ENCODE data around the gene ARHGAP30.

Gene ARHGAP30

DNA sequence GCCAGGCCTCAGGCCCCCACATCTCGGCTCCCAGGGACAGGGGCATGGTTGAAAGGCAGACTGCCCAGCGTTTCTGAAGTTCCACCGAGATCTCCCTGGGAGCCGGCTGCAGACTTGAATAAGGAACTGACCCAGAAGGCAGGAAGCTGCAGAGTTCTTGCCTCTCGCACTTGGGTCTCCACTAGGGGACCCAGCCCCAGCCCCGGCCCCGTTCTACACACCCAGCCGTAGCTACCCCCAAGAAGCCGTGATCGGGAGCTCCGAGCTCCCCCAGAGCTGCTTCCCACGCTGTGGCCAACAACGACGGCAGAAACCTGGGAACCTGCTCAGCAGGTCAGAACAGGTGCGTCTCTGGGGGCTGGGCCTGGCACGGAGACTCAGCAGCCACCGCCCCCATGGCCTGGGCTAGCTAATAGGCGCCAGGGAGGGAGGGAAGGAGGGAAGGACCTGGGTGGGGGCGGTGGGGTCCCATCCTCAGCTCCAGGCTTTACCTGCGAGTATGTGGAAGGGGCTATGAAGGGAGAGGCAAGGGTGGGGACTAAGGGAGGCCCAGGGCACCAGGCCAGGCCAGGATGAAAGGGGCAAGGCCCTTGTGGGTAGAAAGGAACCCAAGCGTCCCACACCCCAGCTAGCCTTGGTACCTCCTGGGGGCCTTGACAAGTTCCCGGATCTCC is 19.7 kb upstream of the ARHGAP30 start, which contains the start of gene NECTIN4:
Gene NECTIN4, minus strand, starts transcription at position 308 of the 674 bp plus-strand sequence. Its CDS starts 262 bp downstream, at position 46.
- no peak for DNase-seq

DNA sequence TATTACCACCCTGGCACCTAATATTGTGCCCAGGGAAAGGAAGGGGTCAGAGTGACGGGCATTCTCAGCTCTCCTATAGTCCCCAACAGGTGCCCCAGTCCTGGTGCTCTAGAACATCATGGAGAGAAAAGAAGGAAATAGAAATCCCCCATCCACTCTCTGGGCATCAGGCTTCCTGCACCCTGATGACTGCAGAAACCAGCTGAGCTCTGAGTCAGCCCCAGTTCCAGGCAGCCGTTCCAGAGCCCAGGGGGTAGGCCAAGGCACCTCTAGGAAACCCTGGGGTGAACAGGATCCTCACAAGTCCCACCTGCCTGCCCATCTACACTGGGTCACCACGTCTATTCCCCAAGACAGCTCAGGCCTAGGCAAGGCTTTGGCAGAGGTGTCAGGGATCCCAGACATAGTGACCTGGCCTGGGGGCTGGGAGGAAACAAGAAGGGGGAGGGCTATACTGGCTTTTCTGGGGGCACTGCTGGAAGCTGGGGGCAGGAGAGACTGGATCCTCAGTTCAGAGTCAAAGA is 19.0 kb upstream of the ARHGAP30 start:
- no peak for DNase-seq

DNA sequence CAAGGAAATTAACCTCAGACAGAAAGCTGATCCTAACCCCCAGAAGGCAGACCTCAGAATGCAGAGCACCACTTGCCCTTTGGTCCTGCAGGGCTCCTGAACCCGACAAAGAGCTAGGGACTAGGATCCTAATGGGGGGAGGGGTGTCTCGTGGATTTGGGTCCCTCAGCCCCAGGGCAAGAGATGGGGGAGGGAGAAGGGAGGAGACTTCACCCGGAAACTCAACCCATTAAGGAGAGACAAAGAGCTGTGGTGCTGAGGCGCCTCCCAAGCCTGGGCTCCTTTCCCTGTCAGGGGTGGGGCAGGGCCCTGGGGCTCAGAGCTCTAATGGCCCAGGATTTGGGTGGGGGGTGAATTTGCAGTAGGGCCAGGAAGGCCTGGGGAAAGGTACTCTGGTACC is 16.8 kb upstream of the ARHGAP30 start:
- DNase-seq, result no peak

DNA sequence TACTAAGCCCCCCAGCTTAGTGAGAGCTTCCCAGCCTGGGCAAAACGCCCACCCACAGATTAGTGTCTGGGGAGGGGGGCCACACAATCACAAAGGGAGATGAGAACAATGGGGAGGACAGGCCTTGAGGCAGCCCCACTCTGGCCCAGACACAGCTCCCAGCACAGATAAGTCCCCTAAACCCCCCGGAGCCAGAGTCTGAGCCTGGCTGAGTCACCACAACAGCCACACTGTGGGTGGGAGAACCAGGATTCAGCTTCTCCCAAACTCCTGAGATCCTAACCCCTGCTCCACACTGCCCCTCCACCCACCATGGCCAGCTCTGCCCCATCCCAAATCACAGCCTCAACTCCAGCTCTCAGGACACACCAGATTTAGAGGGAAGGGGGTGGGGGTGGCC is 15.5 kb upstream of the ARHGAP30 start:
- peak; percentile 56 for DNase-seq

DNA sequence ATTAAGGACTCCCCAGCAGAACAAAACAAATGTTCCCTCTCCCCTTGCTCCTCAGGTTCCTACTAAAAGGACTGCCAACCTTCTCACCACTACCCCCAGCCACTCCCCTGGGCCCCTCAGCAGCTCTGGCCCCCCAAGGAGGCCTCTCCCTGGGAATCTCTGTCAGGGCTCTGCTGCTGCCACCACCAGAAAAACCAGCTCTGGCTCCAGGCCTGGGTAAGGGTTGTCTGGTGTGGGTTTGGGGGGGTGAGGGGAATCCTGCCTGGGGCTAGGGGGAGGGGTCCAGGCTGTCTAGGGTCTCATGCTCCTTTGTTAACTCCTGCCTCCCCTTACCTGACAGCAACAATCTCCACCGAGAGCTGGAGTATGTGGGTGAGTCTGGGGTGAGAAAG is 14.9 kb upstream of the ARHGAP30 start:
- DNase-seq, result no peak

DNA sequence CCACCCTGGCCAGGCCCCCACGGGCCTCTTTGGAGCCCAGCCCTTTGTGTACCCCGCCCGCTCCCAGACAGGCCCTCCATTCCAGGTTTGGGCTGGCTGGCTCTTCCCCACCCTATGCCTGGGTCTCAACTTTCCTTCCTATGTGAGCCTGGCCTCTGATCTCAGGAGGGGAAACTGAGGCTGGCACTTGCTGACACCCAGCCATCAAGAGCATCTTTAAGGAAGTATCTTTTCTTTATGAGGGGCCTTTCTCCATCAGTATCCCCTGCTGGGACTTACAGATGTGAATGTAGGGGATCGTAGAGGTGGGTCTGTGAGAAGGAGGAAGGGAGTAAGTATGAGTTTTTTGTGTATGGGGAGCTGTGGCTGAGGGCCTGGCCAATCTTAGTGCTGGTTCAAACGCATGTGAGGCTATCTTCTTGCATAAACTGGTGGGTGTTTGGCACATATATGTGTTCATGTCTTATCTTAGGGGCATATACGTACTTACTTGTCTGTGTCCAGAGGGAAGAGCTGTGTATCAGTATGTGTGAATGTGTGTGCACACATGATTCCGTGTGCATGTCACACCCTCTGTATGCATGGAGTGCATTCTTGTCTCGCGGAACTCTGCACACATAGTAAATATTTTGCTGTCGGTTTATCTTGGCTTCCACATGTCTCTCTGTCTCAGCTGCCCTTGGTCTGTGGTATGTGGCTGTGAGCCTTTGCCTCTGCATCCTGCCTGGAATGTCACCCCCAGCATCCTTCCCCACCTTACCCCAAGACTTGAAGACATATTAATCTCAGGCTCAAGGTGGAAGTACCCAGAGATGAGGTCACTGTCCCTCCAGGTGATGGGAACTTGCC is 14.3 kb upstream of the ARHGAP30 start:
- DNase-seq, result peak; percentile 42

DNA sequence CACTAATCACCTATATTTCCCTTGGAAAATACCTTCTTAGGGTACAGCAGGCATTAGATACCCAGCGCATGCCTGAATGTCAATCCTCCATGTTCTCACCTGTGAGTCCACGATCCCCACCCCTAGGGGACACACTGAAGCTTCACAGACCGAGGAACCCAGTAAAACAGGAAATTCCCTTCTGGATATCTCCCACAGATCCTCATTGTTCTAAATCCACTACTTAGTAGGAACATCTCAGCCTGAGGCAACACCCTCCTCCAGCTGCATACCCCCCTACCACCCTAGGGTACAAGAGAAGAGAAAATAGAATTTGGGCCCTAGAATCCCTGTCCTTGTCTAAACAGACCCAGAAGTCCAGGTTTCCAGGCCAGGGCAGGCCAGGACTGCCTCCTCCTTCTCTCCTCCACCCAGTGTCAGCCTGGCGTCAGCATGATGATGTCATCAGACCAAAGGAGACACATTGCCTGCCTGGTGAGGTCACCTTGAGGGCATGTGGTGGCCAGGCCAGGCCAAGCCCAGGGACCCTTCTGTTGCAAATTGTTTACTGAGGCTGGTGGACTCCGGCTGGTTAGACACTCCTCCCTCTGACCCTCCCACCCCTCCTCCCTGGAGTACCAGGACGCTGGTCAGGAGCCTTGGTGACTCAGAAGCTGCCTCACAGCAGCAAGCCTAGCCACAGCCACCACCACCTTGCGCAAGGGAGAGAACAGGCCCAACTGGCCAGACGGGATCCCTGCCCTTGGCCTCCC is 13.5 kb upstream of the ARHGAP30 start:
- peak; percentile 87 for DNase-seq

DNA sequence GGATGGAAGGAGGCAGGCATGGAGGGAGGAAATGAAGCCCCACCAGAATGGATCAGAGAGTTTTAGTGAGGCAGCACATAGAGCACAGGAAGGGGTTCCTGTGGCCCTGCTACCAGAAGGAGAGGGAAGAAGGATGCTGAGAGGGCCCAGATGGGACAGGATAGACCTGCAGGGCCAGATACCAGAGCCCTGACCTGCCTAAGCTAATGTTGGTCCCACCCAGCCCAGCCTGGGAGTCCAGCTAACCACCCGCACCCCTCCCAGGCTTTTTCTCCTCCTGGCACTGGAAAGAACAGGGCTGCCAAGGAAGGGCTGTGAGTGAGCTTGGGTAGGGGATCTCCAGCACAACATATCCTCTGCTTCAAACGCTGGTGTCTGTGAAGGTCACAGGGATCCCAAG is 12.8 kb upstream of the ARHGAP30 start:
- DNase-seq, result no peak

DNA sequence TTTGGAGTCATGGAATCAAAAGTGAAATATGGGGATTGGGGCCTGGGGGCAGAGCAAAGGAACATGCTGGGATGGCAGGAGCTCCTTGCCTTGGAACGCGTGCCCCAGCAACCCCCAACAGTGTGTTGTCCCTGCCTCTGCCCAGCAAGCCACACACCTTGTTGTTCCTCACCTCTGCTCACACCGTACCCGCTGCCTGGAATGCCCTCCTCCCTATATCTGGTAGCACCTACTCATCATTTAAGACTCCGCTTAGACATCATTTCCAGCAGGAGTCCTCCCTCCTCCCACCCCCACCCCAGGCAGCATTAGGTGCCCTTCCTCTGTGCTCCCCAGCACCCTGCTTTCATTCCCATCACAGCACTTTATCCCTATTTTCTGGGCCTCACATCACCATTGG is 11.8 kb upstream of the ARHGAP30 start:
- no peak for DNase-seq

DNA sequence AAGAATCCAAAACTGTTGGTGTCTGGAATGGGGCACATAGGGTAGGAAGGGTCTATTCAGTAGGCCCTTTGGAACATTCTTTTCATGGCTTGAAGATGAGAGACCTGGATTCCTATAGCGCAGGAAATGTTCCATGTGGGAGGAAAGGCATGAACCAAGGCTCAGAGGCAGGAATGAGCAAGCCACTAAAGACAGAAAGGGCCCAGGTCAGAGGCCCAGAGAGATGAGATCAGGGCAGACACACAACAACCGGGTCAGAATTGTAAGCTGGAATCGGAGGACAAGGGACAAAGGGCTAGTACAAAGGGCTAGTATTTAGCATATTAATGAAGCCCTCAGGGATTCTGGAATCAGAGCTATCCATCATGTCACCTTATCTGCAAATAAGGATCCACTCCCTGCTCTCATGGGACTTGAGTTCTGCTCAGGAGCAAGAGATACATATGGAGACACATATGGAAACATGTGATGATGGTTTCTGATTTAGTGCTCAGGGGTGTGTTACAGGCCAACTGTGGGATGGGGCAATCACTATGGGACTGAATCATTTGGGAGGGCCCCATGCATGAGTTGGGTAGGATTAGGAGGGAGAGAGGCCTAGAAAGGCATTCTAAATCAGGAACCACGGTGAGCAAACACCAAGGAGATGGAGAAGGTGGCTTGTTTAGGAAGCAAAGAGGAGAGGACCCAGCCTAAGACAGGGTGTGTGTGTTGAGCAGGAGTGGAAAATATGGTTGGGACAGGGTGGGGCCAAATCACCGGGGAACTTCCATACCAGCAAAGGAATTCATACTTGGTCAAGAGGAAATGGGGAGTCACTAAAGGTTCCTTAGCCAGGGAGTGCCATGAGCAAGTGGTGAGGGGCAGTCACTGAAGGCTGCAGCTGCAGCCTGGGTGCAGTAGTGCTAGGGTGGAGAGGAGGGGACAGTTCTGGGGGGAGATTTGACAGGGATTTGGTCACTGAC is 11.0 kb upstream of the ARHGAP30 start:
- peak; percentile 53 for DNase-seq

DNA sequence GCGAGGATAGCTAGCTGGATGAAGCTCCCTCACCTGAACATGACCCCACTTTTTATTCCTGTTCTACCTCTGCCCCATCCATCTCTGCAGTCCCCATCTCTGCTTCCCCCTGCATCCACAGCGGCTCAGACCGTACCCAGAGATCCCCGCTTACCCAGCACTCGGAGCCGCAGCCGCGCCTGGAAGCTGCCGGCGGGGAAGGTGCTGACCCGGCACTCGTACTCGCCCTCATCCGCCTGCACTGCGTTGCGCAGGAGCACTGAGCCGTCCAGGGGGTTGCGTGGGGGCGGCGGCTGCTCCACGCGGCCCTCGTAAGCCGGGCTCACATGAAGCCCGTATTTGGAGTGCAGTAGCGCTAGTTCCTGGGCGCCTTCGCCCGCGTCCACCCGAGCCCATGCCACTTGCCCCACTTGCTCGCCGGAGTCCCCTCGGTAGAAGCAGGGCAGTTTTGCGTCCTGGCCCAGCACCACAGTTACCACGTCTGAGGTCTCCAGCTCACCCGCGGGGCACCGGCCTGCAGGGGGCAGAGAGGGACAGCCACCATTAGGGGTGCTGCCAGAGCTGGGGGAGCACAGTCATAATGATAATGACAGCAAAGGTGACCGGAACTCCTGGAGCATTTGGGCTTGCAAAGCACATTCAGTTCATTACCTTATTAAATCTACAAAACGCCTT is 9.9 kb upstream of the ARHGAP30 start:
- no peak for DNase-seq

DNA sequence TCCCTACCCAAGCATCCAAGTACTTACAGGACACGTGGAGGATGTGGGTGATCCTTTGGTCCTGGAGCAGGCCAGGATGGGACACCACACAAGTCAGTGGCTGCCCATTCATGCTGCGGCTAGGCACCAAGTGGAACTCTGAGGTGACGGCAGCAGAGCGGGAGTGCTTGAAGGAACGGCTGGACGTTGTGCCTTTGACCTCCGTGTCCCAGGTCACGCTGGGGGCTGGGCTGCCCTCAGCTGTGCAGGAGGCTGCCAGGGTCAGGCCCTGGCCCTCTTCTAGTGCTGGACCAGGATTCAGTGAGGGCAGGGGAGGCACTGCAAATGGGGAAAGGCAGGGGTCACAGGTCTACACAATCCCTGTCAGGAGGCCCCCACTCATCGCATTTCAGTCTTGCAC is 7.7 kb upstream of the ARHGAP30 start:
- no peak for DNase-seq

DNA sequence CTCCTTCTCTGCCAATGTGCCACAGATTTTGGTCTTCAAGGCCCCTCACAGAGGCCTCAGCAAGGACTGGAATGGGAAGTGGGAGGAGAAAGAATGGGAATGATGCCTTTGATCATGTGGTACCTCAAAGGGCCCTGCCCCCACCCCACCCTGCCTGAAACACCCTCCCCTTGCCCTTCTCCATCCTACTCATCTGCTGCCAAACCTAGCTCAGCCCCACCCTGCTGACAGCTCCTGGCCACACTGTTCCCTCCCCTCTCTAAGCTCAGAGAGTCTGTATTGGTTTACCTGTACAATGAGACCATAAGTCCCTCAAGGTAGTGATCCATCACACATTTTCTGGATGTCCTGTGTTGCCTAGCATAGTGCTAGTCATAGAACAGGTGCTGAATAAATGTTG is 6.7 kb upstream of the ARHGAP30 start:
- no peak for DNase-seq

DNA sequence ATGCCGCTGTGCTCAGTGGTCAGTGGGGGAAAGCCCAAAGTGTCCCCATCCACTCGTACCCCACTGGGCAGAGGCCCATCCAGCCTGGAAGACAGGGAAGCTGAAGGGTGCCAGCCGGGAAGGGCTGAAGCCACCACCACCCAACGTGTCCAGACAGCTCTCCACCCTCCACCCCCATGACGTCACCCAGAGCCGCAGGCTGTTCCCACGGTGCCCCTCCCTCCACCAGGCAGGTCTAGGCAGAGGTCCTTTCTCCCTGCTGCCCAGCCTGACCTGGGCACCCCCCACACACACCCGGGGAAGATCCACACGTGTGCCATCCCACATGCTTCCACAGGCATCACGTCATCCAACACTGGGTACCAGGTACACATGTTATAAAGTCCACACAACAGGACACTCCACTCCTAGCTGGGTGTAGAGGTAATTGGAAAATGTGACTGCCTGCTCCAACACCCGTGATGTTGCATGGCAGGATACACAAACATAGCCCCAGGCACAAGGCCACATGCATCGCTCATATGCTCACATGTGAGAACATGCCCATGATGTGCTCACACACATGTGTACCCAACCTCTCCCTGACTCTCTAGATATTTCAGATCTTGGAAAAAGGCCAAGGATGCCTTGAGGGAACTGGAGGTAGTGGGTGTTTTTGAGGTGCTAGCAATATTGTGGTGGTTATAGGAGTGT is 5.1 kb upstream of the ARHGAP30 start:
- DNase-seq, result no peak

DNA sequence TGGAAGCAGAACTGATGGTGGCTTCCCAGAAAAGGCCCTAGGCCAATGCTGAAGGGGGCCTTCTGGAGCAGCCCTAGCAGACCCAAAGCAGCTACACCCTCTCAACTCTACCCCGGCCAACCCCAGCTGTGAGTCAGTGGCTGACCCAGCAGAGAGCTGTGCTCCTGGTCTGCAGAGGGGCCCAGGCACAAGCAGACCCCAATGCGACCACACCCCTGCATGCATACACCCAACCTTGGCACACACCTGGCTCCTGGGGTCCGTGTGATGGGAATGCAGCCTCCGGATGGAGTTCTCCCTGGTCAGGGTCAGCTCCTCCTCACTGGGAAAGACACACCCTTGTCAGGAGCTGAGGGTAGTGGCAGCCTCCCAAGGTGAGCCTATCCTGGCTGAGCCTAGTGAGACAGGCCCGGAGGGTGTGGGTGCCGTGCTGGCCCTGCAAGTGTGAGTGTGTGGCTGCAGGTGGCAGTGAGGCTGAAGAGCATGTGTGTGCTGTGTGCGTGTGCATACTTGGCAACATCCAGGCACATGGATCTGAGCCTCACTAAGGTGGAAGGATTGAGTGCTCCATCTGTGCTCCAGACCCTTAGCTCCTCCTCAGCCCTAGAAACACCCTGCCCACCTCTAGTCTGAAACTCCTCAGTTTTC is 3.9 kb upstream of the ARHGAP30 start:
- no peak for DNase-seq

DNA sequence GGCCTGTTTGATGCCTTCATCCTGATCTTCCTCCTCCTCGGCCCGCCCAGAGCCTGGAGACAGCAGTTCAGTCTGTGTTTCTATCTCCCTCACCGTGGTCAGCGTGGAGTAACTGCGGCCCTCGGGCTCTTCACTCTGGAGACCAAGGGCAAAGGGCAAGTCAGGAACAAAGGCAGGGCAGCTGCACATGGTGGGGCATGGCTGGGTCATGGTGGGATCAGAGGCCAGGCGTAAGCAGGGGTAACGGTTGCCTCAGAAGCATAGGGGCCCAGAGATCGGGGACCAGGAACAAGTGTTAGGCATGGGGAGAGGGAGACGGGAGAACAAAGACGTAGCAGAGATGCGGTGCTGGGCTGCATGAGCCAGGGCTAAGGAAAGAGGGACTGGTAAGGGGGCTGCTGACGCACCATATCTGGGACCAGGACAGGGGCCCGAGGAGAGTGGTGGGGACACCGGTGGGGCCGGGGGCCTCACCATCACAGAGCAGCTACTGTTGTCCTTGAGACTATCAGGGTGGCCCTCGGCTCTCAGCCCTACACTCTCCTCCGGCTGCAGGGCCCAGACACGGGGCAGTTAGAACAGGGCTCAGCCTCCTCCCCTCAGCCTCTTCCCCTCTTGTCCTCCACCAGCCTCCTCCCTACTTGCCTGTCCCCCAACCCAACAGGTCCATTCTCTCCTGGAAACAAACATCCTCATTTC is 3.2 kb upstream of the ARHGAP30 start:
- DNase-seq, result no peak

DNA sequence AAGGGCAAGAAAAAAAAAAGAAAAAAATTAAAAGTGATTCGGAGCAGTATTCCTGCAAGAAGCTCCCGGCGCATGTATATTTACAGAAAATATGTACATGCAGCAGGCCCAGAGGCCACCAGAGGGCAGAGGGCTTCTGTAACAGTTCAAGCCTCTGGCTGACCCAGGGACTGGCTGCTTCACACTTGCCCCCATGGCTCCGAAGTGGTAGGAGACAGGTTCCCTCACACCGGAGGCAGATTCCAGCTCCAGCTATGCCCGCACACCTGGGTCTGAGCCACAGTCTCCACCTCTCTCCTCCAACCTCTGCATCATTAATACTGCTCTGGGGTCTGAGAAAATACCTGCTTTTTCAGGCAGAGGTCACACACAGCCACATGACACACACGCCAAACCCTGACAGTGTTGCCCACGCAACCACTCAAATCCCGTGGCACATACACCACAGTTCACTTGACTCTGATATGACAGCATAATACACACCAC is 2.2 kb upstream of the ARHGAP30 start:
- DNase-seq, result peak; percentile 60

DNA sequence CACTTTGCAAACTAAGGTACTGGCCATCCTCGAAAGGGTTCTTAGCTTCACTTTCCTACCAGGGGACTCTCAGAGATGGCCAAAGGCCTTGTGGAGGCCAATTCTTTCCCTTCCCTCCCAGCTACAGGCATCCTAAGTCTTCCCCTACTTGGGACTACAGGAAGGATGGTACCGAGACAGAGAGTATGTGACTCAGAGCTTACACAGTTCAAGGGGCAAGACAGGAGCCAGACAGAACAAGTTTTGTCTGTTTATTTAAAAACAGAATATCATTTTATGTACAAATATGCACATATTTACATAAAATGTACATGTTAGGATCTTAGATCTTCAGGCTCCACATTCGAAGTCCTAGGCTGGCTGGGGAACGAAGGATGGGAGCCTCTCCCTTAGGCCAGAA is 1.1 kb upstream of the ARHGAP30 start:
- no peak for DNase-seq

DNA sequence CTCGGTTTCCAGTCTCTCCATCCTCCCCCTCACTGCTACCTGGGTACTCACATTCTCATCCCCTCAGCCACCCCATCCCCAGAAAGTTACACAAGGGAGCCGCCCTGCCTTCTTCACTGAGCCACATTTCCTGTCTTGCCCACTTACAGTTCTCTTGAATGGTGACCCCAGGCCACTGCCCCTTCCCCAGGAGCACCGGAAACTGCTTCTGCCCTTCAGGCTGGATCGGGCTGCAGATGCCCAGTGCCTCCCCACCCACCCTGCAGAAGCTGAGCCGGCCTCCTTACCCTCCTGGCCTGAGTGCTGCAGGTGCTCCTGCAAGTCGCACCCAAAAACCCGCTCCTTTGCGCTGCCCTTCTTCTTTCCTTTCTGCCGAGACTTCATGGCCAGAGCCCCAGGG is 450 bp downstream of the ARHGAP30 start:
- DNase-seq, result no peak
